HFFc6 (cell line): ENCODE measurements around the gene VSIG10L2. TPM values are rescaled to one million over a fixed set of nuclear protein-coding genes. Genes with fewer than 3 reads are reported as not detected.

Source experiments
- DNase-seq: peaks from one replicate; pipeline ENCODE4 v3.0.0-alpha.2; 2018
- H3K27ac Mint-ChIP-seq: 2 replicates; pipeline ENCODE4 v1.8.0; 2020; ENCODE audit warnings: mild to moderate bottlenecking, mixed read lengths
- H3K27me3 Mint-ChIP-seq: 2 replicates; pipeline ENCODE4 v1.8.0; 2021; ENCODE audit warnings: mild to moderate bottlenecking, moderate library complexity, mixed read lengths; ENCODE audit not compliant: insufficient read depth
- H3K36me3 Mint-ChIP-seq: 2 replicates; pipeline ENCODE4 v1.8.0; 2021; ENCODE audit warnings: low read depth, mixed read lengths
- H3K4me1 Mint-ChIP-seq: 2 replicates; pipeline ENCODE4 v1.8.0; 2020; ENCODE audit warnings: low read depth, mixed read lengths
- H3K4me3 Mint-ChIP-seq: 2 replicates; pipeline ENCODE4 v1.8.0; 2020; ENCODE audit warnings: mild to moderate bottlenecking, moderate library complexity, mixed read lengths
- H3K9me3 Mint-ChIP-seq: 2 replicates; pipeline ENCODE4 v1.8.0; 2020; ENCODE audit warnings: mild to moderate bottlenecking, mixed read lengths
- CTCF ChIP-seq: fragments of 200-600 bp; sonication (generic); IDR thresholded peaks from 2 replicates; pipeline ENCODE4 v1.5.0; 2021; ENCODE audit warnings: antibody characterized with exemption, mild to moderate bottlenecking
- total RNA-seq, 6 experiments: library from RNA; stranded (reverse); fragmentation: NEBNext Ultra II Directional; extraction: Animal tissue kit (Norgen Biotek cat#: 25700); gene quantifications; 2 replicates in 1 of 6; 3 replicates in 5 of 6; pipeline ENCODE4 v1.2.3, GENCODE V29; 2021

Gene VSIG10L2
- total RNA-seq, 6 experiments from 2014 or later, result not detected

GRCh38 chr11:125944350-125945010 is 1.4 kb upstream of the VSIG10L2 start:
- H3K4me1 Mint-ChIP-seq, result 0 out of 2 replicates have a peak, but pooled peaks cover 5% of the 10 kb centered on the region
- DNase-seq, result no peak
- no peaks in the 10 kb centered on the region for H3K9me3 Mint-ChIP-seq
- H3K4me3 Mint-ChIP-seq, result no peak overlapping the region
- no peak overlapping the region for H3K27ac Mint-ChIP-seq
- peaks cover 29% of the 10 kb centered on the region for H3K27me3 Mint-ChIP-seq
- no peaks in the 10 kb centered on the region for H3K36me3 Mint-ChIP-seq
- no peak for TF ChIP-seq CTCF

GRCh38 chr11:125945011-125945796 is 640 bp upstream of the VSIG10L2 start:
- H3K27ac Mint-ChIP-seq, result no peak overlapping the region
- no peak overlapping the region for H3K4me3 Mint-ChIP-seq
- peaks cover 33% of the 10 kb centered on the region for H3K27me3 Mint-ChIP-seq
- no peaks in the 10 kb centered on the region for H3K9me3 Mint-ChIP-seq
- TF ChIP-seq CTCF, result no peak
- no peaks in the 10 kb centered on the region for H3K36me3 Mint-ChIP-seq
- DNase-seq, result no peak
- 0 out of 2 replicates have a peak, but pooled peaks cover 5% of the 10 kb centered on the region for H3K4me1 Mint-ChIP-seq

GRCh38 chr11:125946712-125947418 is 1.0 kb downstream of the VSIG10L2 start:
- Mint-ChIP-seq H3K27me3 (peaks cover 28% of the 10 kb centered on the region), H3K9me3 (no peaks in the 10 kb centered on the region), H3K4me1 (0 out of 2 replicates have a peak, but pooled peaks cover 5% of the 10 kb centered on the region), H3K27ac (no peak overlapping the region), H3K4me3 (no peak overlapping the region), H3K36me3 (no peaks in the 10 kb centered on the region)
- TF ChIP-seq CTCF, result no peak
- no peak for DNase-seq

GRCh38 chr11:125947419-125948277 is 1.8 kb downstream of the VSIG10L2 start:
- Mint-ChIP-seq H3K27me3 (peaks cover 29% of the 10 kb centered on the region), H3K36me3 (no peaks in the 10 kb centered on the region), H3K4me3 (no peak overlapping the region), H3K9me3 (no peaks in the 10 kb centered on the region), H3K27ac (no peak overlapping the region), H3K4me1 (no peaks in the 10 kb centered on the region)
- TF ChIP-seq CTCF, result no peak
- DNase-seq, result no peak
